Immature natural killer cell (primary cell): ENCODE data around the gene SIGLEC11. TPM values are rescaled to one million over a fixed set of nuclear protein-coding genes. Genes with fewer than 3 reads are reported as not detected.
"Not testable (repeated sequence)": the region's sequence is repeated elsewhere in the genome, so short reads cannot be mapped to it uniquely, and the experiment has no call there.

Experiments
- DNase-seq, 3 donors: peaks; one replicate each; pipeline ENCODE4 v3.0.0; 2022; ENCODE audit warnings: mixed read lengths in 1 of 3
- H3K27ac Mint-ChIP-seq, 6 donors: one replicate each; pipeline ENCODE4 v1.8.0; 2020; ENCODE audit warnings: mixed read lengths in 6 of 6, mild to moderate bottlenecking in 5 of 6, inconsistent platforms in 4 of 6, moderate library complexity in 3 of 6
- H3K27me3 Mint-ChIP-seq, 3 donors: one replicate each; pipeline ENCODE4 v1.8.0; 2020 to 2021; ENCODE audit warnings: low read depth in 3 of 3, mild to moderate bottlenecking in 3 of 3, mixed read lengths in 3 of 3, moderate library complexity in 3 of 3, inconsistent platforms in 1 of 3
- H3K36me3 Mint-ChIP-seq, 3 donors: one replicate each; pipeline ENCODE4 v1.8.0; 2020; ENCODE audit warnings: mixed read lengths in 3 of 3, inconsistent platforms in 2 of 3, mild to moderate bottlenecking in 2 of 3
- H3K4me1 Mint-ChIP-seq, 2 donors: one replicate each; pipeline ENCODE4 v1.8.0; 2020; ENCODE audit warnings: inconsistent platforms in 2 of 2, mild to moderate bottlenecking in 2 of 2, mixed read lengths in 2 of 2, moderate library complexity in 1 of 2
- H3K4me3 Mint-ChIP-seq, 5 donors: one replicate each; pipeline ENCODE4 v1.8.0; 2020; ENCODE audit warnings: mild to moderate bottlenecking in 5 of 5, mixed read lengths in 5 of 5, inconsistent platforms in 3 of 5, moderate library complexity in 3 of 5
- H3K9me3 Mint-ChIP-seq, 6 donors: one replicate each; pipeline ENCODE4 v1.8.0; 2020; ENCODE audit warnings: mild to moderate bottlenecking in 6 of 6, mixed read lengths in 6 of 6, inconsistent platforms in 4 of 6, moderate library complexity in 3 of 6
- polyA plus RNA-seq, 3 donors: library from polyadenylated mRNA; unstranded; fragments of 300-500 nt; fragmentation: Illumina TruSeq; gene quantifications; one replicate each; pipeline ENCODE4 v1.2.3, GENCODE V29; 2021

SIGLEC11 gene
- not detected for polyA plus RNA-seq

GRCh38 chr19:49960980-49961379, at the start of gene SIGLEC11:
Gene SIGLEC11 (minus strand): TSS chr19:49961172. CDS start chr19:49961081, 91 bp downstream.
- not testable (repeated sequence) for H3K27me3 Mint-ChIP-seq, H3K9me3 Mint-ChIP-seq, DNase-seq, H3K36me3 Mint-ChIP-seq, H3K27ac Mint-ChIP-seq, H3K4me3 Mint-ChIP-seq, H3K4me1 Mint-ChIP-seq

- DNase-seq, result no peak
- peaks cover 13 to 43% (median 16%) of the 10 kb centered on the region in 3 donors for H3K36me3 Mint-ChIP-seq
- no peak overlapping the region for H3K4me3 Mint-ChIP-seq
- no peaks in the 10 kb centered on the region for H3K9me3 Mint-ChIP-seq
- peaks cover under 1 to 4% (median 2%) of the 10 kb centered on the region in 3 donors for H3K27me3 Mint-ChIP-seq
- peak overlapping the region in 1 of 6 donors; percentile 46 for H3K27ac Mint-ChIP-seq
- peaks cover 21 to 22% of the 10 kb centered on the region in 2 donors for H3K4me1 Mint-ChIP-seq
These were observed 47.6 kb upstream of the SIGLEC11 start for GRCh38 chr19:50008532-50008931.

GRCh38 chr19:50007947-50008346, 47.0 kb upstream of the SIGLEC11 start:
- DNase-seq, result no peak
- no peak overlapping the region for H3K4me3 Mint-ChIP-seq

GRCh38 chr19:50007170-50007569, 46.2 kb upstream of the SIGLEC11 start:
- Mint-ChIP-seq H3K4me3 (peak overlapping the region in 1 of 5 donors; percentile 14), H3K4me1 (peaks cover 35 to 36% of the 10 kb centered on the region in 2 donors), H3K9me3 (no peaks in the 10 kb centered on the region), H3K27ac (peak overlapping the region in 1 of 6 donors; percentile 51), H3K27me3 (peaks cover 0 to 8% (median 2%) of the 10 kb centered on the region in 3 donors), H3K36me3 (peaks cover 7 to 39% (median 12%) of the 10 kb centered on the region in 3 donors)
- no peak for DNase-seq

More at GRCh38 chr19:50007947-50008346, 47.0 kb upstream of the SIGLEC11 start:
- H3K36me3 Mint-ChIP-seq, result peaks cover 10 to 37% (median 12%) of the 10 kb centered on the region in 3 donors
- H3K27ac Mint-ChIP-seq, result peak overlapping the region in 1 of 6 donors; percentile 6
- no peaks in the 10 kb centered on the region for H3K9me3 Mint-ChIP-seq
- H3K4me1 Mint-ChIP-seq, result peaks cover 27 to 28% of the 10 kb centered on the region in 2 donors
- H3K27me3 Mint-ChIP-seq, result peaks cover 0 to 8% (median 2%) of the 10 kb centered on the region in 3 donors

- peak in 1 of 3 donors; percentile 58 for DNase-seq
- Mint-ChIP-seq H3K4me3 (peak overlapping the region in 1 of 5 donors; percentile 90), H3K27me3 (peaks cover 0 to 8% (median 2%) of the 10 kb centered on the region in 3 donors), H3K27ac (peak overlapping the region in 2 of 6 donors; percentile 90 to 91), H3K4me1 (peaks cover 43 to 47% of the 10 kb centered on the region in 2 donors), H3K36me3 (peaks cover 9 to 41% (median 12%) of the 10 kb centered on the region in 3 donors), H3K9me3 (no peaks in the 10 kb centered on the region)
These were observed 44.5 kb upstream of the SIGLEC11 start for GRCh38 chr19:50005428-50005827.

- peaks cover 0 to 8% (median 2%) of the 10 kb centered on the region in 3 donors for H3K27me3 Mint-ChIP-seq
- peaks cover 43 to 47% of the 10 kb centered on the region in 2 donors for H3K4me1 Mint-ChIP-seq
- H3K9me3 Mint-ChIP-seq, result no peaks in the 10 kb centered on the region
- peak overlapping the region; percentile 75 to 90 (median 78) for H3K4me3 Mint-ChIP-seq
- H3K36me3 Mint-ChIP-seq, result peaks cover 9 to 48% (median 16%) of the 10 kb centered on the region in 3 donors
- DNase-seq, result peak; percentile 54 to 63 (median 55)
- H3K27ac Mint-ChIP-seq, result peak overlapping the region; percentile 73 to 91 (median 88)
These were observed 42.9 kb upstream of the SIGLEC11 start for GRCh38 chr19:50003810-50004419.

GRCh38 chr19:50003254-50003788, 42.3 kb upstream of the SIGLEC11 start:
- Mint-ChIP-seq H3K36me3 (peaks cover 9 to 45% (median 16%) of the 10 kb centered on the region in 3 donors), H3K27me3 (peaks cover 0 to 8% (median 0%) of the 10 kb centered on the region in 3 donors), H3K9me3 (no peaks in the 10 kb centered on the region), H3K4me3 (peak overlapping the region; percentile 75 to 90 (median 78)), H3K27ac (peak overlapping the region; percentile 73 to 91 (median 88)), H3K4me1 (peaks cover 43 to 47% of the 10 kb centered on the region in 2 donors)
- peak; percentile 76 to 80 (median 78) for DNase-seq

GRCh38 chr19:50002386-50002960, 41.5 kb upstream of the SIGLEC11 start:
- peak overlapping the region; percentile 73 to 91 (median 88) for H3K27ac Mint-ChIP-seq
- no peaks in the 10 kb centered on the region for H3K9me3 Mint-ChIP-seq
- no peak for DNase-seq
- H3K4me1 Mint-ChIP-seq, result peaks cover 48 to 50% of the 10 kb centered on the region in 2 donors
- peaks cover 11 to 42% (median 16%) of the 10 kb centered on the region in 3 donors for H3K36me3 Mint-ChIP-seq
- peak overlapping the region; percentile 75 to 90 (median 78) for H3K4me3 Mint-ChIP-seq
- H3K27me3 Mint-ChIP-seq, result peaks cover 0 to 8% (median 0%) of the 10 kb centered on the region in 3 donors

- DNase-seq, result no peak
- Mint-ChIP-seq H3K4me3 (no peak overlapping the region), H3K4me1 (peaks cover 48 to 50% of the 10 kb centered on the region in 2 donors), H3K27me3 (peaks cover 0 to 8% (median 0%) of the 10 kb centered on the region in 3 donors), H3K36me3 (peaks cover 9 to 39% (median 14%) of the 10 kb centered on the region in 3 donors), H3K27ac (no peak overlapping the region), H3K9me3 (no peaks in the 10 kb centered on the region)
These were observed 40.8 kb upstream of the SIGLEC11 start for GRCh38 chr19:50001775-50002174.

GRCh38 chr19:50000841-50001557, 40.0 kb upstream of the SIGLEC11 start:
- Mint-ChIP-seq H3K9me3 (no peaks in the 10 kb centered on the region), H3K27ac (peak overlapping the region in 3 of 6 donors; percentile 23 to 34 (median 23)), H3K36me3 (peaks cover 12 to 37% (median 12%) of the 10 kb centered on the region in 3 donors), H3K4me1 (peaks cover 48 to 50% of the 10 kb centered on the region in 2 donors), H3K27me3 (peaks cover 0 to 8% (median 0%) of the 10 kb centered on the region in 3 donors), H3K4me3 (no peak overlapping the region)
- no peak for DNase-seq

GRCh38 chr19:50000038-50000840, 39.3 kb upstream of the SIGLEC11 start:
- H3K9me3 Mint-ChIP-seq, result no peaks in the 10 kb centered on the region
- peaks cover 0 to 5% (median 0%) of the 10 kb centered on the region in 3 donors for H3K27me3 Mint-ChIP-seq
- H3K36me3 Mint-ChIP-seq, result peaks cover 12 to 37% (median 15%) of the 10 kb centered on the region in 3 donors
- H3K4me3 Mint-ChIP-seq, result no peak overlapping the region
- H3K27ac Mint-ChIP-seq, result peak overlapping the region in 1 of 6 donors; percentile 23
- H3K4me1 Mint-ChIP-seq, result peaks cover 45 to 46% of the 10 kb centered on the region in 2 donors
- no peak for DNase-seq

- peaks cover 0 to 4% (median 0%) of the 10 kb centered on the region in 3 donors for H3K27me3 Mint-ChIP-seq
- no peaks in the 10 kb centered on the region for H3K9me3 Mint-ChIP-seq
- peaks cover 16 to 42% (median 21%) of the 10 kb centered on the region in 3 donors for H3K36me3 Mint-ChIP-seq
- H3K4me1 Mint-ChIP-seq, result peaks cover 37 to 39% of the 10 kb centered on the region in 2 donors
- peak overlapping the region in 2 of 6 donors; percentile 10 to 28 for H3K27ac Mint-ChIP-seq
- H3K4me3 Mint-ChIP-seq, result no peak overlapping the region
- no peak for DNase-seq
These were observed 38.5 kb upstream of the SIGLEC11 start for GRCh38 chr19:49999371-50000010.
